ENCODE results near the gene OR6C1. TPM values are rescaled to one million over a fixed set of nuclear protein-coding genes. Genes with fewer than 3 reads are reported as not detected.
"Not testable (repeated sequence)": the region's sequence is repeated elsewhere in the genome, so short reads cannot be mapped to it uniquely, and the experiment has no call there.

Gene OR6C1
- not detected for total RNA-seq

- no peaks in the 10 kb centered on the region for H3K27me3 ChIP-seq
- no peak within 1 kb of the TSS for H3K4me3 ChIP-seq
- intact Hi-C loops (cut with DNase I): no loop called here
- H3K9ac ChIP-seq (ENCODE audit: low read depth in 2 of 2, low read length in 2 of 2): no peak within 1 kb of the TSS
- no peaks in the 10 kb centered on the region for H3K9me3 ChIP-seq
- DNase-seq: no peak
- no peak for TF ChIP-seq CTCF (IDR thresholded peaks at IDR 0.05)
- no peaks in the 10 kb centered on the region for H3K36me3 ChIP-seq
- H3K27ac ChIP-seq: no peak within 1 kb of the TSS
- no peaks in the 10 kb centered on the region for H3K4me1 ChIP-seq
These were observed at the start of gene OR6C1 for GRCh38 chr12:55314043-55314442. TSS of gene OR6C1 (plus strand) at chr12:55314343. CDS start at chr12:55320600, 6,257 bp downstream.

GRCh38 chr12:55280991-55281390 lies 33.2 kb upstream of the OR6C1 start:
- Histone ChIP-seq H3K9me3 (no peaks in the 10 kb centered on the region), H3K4me3 (no peak overlapping the region), H3K27ac (no peak overlapping the region), H3K9ac (ENCODE audit: low read depth in 2 of 2, low read length in 2 of 2) (no peak overlapping the region), H3K27me3 (no peaks in the 10 kb centered on the region), H3K4me1 (no peaks in the 10 kb centered on the region), H3K36me3 (no peaks in the 10 kb centered on the region)
- no peak for TF ChIP-seq CTCF (IDR thresholded peaks at IDR 0.05)
- DNase-seq: no peak
- intact Hi-C loops (cut with DNase I): no loop called here

- intact Hi-C loops (cut with DNase I): no loop called here
- Histone ChIP-seq H3K27ac (no peak overlapping the region), H3K4me1 (no peaks in the 10 kb centered on the region), H3K9me3 (no peaks in the 10 kb centered on the region), H3K36me3 (no peaks in the 10 kb centered on the region), H3K27me3 (no peaks in the 10 kb centered on the region), H3K9ac (ENCODE audit: low read depth in 2 of 2, low read length in 2 of 2) (no peak overlapping the region), H3K4me3 (no peak overlapping the region)
- TF ChIP-seq CTCF (IDR thresholded peaks at IDR 0.05): no peak
- DNase-seq: no peak
These were observed 24.1 kb upstream of the OR6C1 start for GRCh38 chr12:55289999-55290398.

GRCh38 chr12:55296469-55296868 lies 17.7 kb upstream of the OR6C1 start, which contains the start of gene OR6C6:
TSS of gene OR6C6 (minus strand) at chr12:55296569. CDS start at chr12:55295232, 1,337 bp downstream.
- intact Hi-C loops (cut with DNase I): no loop called here
- H3K4me1 ChIP-seq: no peaks in the 10 kb centered on the region

GRCh38 chr12:55320201-55320600 lies 6.1 kb downstream of the OR6C1 start:
- no peak for TF ChIP-seq CTCF (IDR thresholded peaks at IDR 0.05)
- no peak for DNase-seq
- no peaks in the 10 kb centered on the region for H3K9me3 ChIP-seq
- no peak overlapping the region for H3K9ac ChIP-seq (ENCODE audit: low read depth in 2 of 2, low read length in 2 of 2)
- intact Hi-C loops (cut with DNase I): no loop called here
- no peak overlapping the region for H3K27ac ChIP-seq
- H3K4me1 ChIP-seq: no peaks in the 10 kb centered on the region
- H3K27me3 ChIP-seq: no peaks in the 10 kb centered on the region
- H3K36me3 ChIP-seq: no peaks in the 10 kb centered on the region
- H3K4me3 ChIP-seq: no peak overlapping the region

More at GRCh38 chr12:55296469-55296868, 17.7 kb upstream of the OR6C1 start, which contains the start of gene OR6C6:
- no peaks in the 10 kb centered on the region for H3K27me3 ChIP-seq
- no peak within 1 kb of the TSS for H3K27ac ChIP-seq
- no peak within 1 kb of the TSS for H3K9ac ChIP-seq (ENCODE audit: low read depth in 2 of 2, low read length in 2 of 2)
- H3K36me3 ChIP-seq: no peaks in the 10 kb centered on the region
- TF ChIP-seq CTCF (IDR thresholded peaks at IDR 0.05): no peak
- no peaks in the 10 kb centered on the region for H3K9me3 ChIP-seq
- no peak for DNase-seq
- no peak within 1 kb of the TSS for H3K4me3 ChIP-seq

- H3K9me3 ChIP-seq; H3K27ac ChIP-seq; H3K27me3 ChIP-seq; H3K4me3 ChIP-seq; intact Hi-C loops (cut with DNase I); H3K4me1 ChIP-seq; H3K9ac ChIP-seq (ENCODE audit: low read depth in 2 of 2, low read length in 2 of 2); H3K36me3 ChIP-seq; DNase-seq: not testable (repeated sequence)
These were observed 11.7 kb downstream of the OR6C1 start for GRCh38 chr12:55325801-55326200.
